DND-41 (cell line): ENCODE results near the gene ZFYVE28.

Source experiments
- ATAC-seq: fragments of 200-7000 bp; cut with Tn5 transposase; 3 replicates; pipeline ENCODE4 v1.9.1; 2021; ENCODE audit warnings: low read depth; ENCODE audit not compliant: insufficient read depth
- DNase-seq: peaks from one replicate; pipeline ENCODE4 v3.0.0-alpha.2; 2020
- H2AFZ ChIP-seq: 2 replicates; pipeline ENCODE4 v1.6.0; 2012; ENCODE audit warnings: low read depth, low read length
- H3K27ac ChIP-seq: 2 replicates; pipeline ENCODE4 v1.5.1; 2012; ENCODE audit warnings: low read length, inconsistent platforms
- H3K27me3 ChIP-seq: fragments of 200-600 bp; sonication (generic); 2 replicates; pipeline ENCODE4 v1.6.0; 2012; ENCODE audit warnings: low read length, mild to moderate bottlenecking, inconsistent platforms; ENCODE audit not compliant: insufficient read depth, poor library complexity
- H3K36me3 ChIP-seq: 2 replicates; pipeline ENCODE4 v1.5.1; 2012; ENCODE audit warnings: low read length, inconsistent platforms; ENCODE audit not compliant: insufficient read depth
- H3K4me1 ChIP-seq: 2 replicates; pipeline ENCODE4 v1.5.1; 2012; ENCODE audit warnings: mild to moderate bottlenecking, low read length; ENCODE audit not compliant: insufficient read depth
- H3K4me2 ChIP-seq: 2 replicates; pipeline ENCODE4 v1.6.0; 2012; ENCODE audit warnings: mild to moderate bottlenecking, moderate library complexity, low read length, inconsistent platforms; ENCODE audit not compliant: insufficient read depth
- H3K4me3 ChIP-seq, 2 experiments: fragments of 200-600 bp in 1 of 2; shearing (Covaris generic) in 1 of 2; 2 replicates each; pipeline ENCODE4 v1.5.1; 2012 to 2016; ENCODE audit warnings: inconsistent platforms in 2 of 2, low read length in 2 of 2, mild to moderate bottlenecking in 2 of 2, low read depth in 1 of 2, moderate library complexity in 1 of 2
- H3K79me2 ChIP-seq: 2 replicates; pipeline ENCODE4 v1.6.0; 2012; ENCODE audit warnings: low read length, inconsistent platforms; ENCODE audit not compliant: insufficient read depth
- H3K9ac ChIP-seq: 2 replicates; pipeline ENCODE4 v1.6.0; 2012; ENCODE audit warnings: low read depth, mild to moderate bottlenecking, inconsistent platforms, low read length, moderate library complexity
- H3K9me3 ChIP-seq: 2 replicates; pipeline ENCODE4 v1.5.1; 2012; ENCODE audit warnings: low read length, moderate library complexity, mild to moderate bottlenecking, inconsistent platforms; ENCODE audit not compliant: insufficient read depth, severe bottlenecking
- H4K20me1 ChIP-seq: 2 replicates; pipeline ENCODE4 v1.6.0; 2012; ENCODE audit warnings: low read length; ENCODE audit not compliant: insufficient read depth
- EZH2 ChIP-seq: IDR thresholded peaks from 3 replicates; pipeline ENCODE4 v1.6.1; 2012; ENCODE audit warnings: borderline replicate concordance, low read depth, mild to moderate bottlenecking, moderate library complexity, low read length, inconsistent platforms; ENCODE audit not compliant: severe bottlenecking
- TF ChIP-seq, protein P1 (sequence below): IDR thresholded peaks from 2 replicates; pipeline ENCODE4 v1.5.1; 2012; ENCODE audit warnings: borderline replicate concordance, low read length, moderate library complexity, mild to moderate bottlenecking; ENCODE audit not compliant: poor library complexity, severe bottlenecking; ENCODE audit errors: extremely low read depth

Gene ZFYVE28

GRCh38 chr4:2459589-2460349 is 41.3 kb upstream of the ZFYVE28 start:
- ATAC-seq (no peak), DNase-seq (no peak)
- no peaks in the 10 kb centered on the region for H3K36me3 ChIP-seq
- H3K4me2 ChIP-seq = no peak overlapping the region
- no peaks in the 10 kb centered on the region for H3K79me2 ChIP-seq
- peaks cover 10% of the 10 kb centered on the region for H3K4me1 ChIP-seq
- TF ChIP-seq EZH2 = no peak
- TF ChIP-seq, protein P1, sequence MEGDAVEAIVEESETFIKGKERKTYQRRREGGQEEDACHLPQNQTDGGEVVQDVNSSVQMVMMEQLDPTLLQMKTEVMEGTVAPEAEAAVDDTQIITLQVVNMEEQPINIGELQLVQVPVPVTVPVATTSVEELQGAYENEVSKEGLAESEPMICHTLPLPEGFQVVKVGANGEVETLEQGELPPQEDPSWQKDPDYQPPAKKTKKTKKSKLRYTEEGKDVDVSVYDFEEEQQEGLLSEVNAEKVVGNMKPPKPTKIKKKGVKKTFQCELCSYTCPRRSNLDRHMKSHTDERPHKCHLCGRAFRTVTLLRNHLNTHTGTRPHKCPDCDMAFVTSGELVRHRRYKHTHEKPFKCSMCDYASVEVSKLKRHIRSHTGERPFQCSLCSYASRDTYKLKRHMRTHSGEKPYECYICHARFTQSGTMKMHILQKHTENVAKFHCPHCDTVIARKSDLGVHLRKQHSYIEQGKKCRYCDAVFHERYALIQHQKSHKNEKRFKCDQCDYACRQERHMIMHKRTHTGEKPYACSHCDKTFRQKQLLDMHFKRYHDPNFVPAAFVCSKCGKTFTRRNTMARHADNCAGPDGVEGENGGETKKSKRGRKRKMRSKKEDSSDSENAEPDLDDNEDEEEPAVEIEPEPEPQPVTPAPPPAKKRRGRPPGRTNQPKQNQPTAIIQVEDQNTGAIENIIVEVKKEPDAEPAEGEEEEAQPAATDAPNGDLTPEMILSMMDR = no peak
- H3K27ac ChIP-seq = no peak overlapping the region
- peaks cover 32% of the 10 kb centered on the region for H4K20me1 ChIP-seq
- peaks cover 39% of the 10 kb centered on the region for H3K27me3 ChIP-seq
- no peak overlapping the region for H2AFZ ChIP-seq
- H3K9ac ChIP-seq = no peak overlapping the region
- H3K4me3 ChIP-seq = no peak overlapping the region
- H3K9me3 ChIP-seq = no peaks in the 10 kb centered on the region

DNA sequence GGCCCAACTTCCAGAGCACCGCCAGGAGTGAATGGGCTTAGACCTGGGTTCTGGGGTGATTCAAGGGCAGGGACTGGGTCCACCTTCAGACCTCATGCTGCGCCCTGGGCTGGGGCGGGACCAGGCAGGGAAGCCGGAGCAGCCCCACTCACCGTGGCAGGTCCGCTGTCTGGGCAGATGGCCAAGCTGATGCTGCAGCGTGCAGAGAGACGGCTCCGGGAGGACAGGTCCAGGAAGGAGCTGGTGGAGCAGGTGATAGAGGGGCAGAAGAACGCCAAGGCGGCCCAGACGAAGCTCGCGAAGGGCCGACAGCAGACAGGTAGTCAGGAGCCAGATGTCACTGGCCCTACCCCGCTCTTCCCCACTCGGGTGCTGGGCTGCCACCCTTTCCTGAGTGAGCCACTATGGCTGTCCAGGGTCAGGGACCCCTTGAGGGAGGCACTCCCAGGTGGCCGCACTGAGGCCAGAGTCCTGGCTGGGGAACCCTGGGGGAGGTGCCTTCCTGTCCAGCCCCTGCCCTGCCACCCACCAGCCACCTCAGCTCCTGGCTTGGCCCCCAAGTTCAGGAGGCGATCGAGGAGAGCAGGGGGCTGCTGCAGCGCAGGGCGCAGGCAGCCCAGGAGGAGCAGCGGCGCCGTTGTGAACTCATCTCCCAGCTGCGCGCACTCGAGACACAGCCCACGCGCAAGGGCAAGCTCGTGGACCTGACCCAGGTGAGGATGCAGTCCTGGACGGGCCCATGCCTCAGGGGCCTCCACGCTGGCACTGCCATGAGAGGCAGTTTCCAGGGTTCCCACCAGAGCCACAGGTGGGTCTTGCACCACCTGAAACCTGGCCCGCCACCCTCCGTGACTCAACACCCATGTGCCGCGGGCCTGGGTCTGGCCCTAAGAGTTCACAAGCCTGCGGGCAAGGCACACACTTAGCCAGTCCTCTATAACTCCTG is 40.4 kb upstream of the ZFYVE28 start:
- no peak overlapping the region for H3K4me2 ChIP-seq

GRCh38 chr4:2457481-2458295 is 39.2 kb upstream of the ZFYVE28 start:
- no peak overlapping the region for H3K9ac ChIP-seq
- no peak overlapping the region for H3K4me3 ChIP-seq
- H3K79me2 ChIP-seq = no peaks in the 10 kb centered on the region
- ATAC-seq (no peak), DNase-seq (no peak)
- no peaks in the 10 kb centered on the region for H3K9me3 ChIP-seq
- H3K27me3 ChIP-seq = peaks cover 26% of the 10 kb centered on the region
- H2AFZ ChIP-seq = no peak overlapping the region
- TF ChIP-seq EZH2 = no peak
- TF ChIP-seq, protein P1 = no peak
- H3K36me3 ChIP-seq = no peaks in the 10 kb centered on the region
- peaks cover 24% of the 10 kb centered on the region for H4K20me1 ChIP-seq
- H3K4me2 ChIP-seq = no peak overlapping the region
- no peak overlapping the region for H3K27ac ChIP-seq
- H3K4me1 ChIP-seq = peaks cover 6% of the 10 kb centered on the region

More for the DNA sequence above, 40.4 kb upstream of the ZFYVE28 start:
- H4K20me1 ChIP-seq = peaks cover 32% of the 10 kb centered on the region
- no peak overlapping the region for H3K9ac ChIP-seq
- H2AFZ ChIP-seq = no peak overlapping the region
- no peaks in the 10 kb centered on the region for H3K9me3 ChIP-seq
- DNase-seq (no peak), ATAC-seq (no peak)
- H3K4me3 ChIP-seq = no peak overlapping the region
- no peaks in the 10 kb centered on the region for H3K79me2 ChIP-seq
- peaks cover 38% of the 10 kb centered on the region for H3K27me3 ChIP-seq
- H3K36me3 ChIP-seq = no peaks in the 10 kb centered on the region
- TF ChIP-seq, protein P1 = no peak
- no peak for TF ChIP-seq EZH2
- H3K27ac ChIP-seq = no peak overlapping the region
- H3K4me1 ChIP-seq = peaks cover 10% of the 10 kb centered on the region
